HepG2 (cell line): ENCODE measurements around the gene ADGRB2. TPM values are rescaled to one million over a fixed set of nuclear protein-coding genes. Genes with fewer than 3 reads are reported as not detected.

ENCODE experiments used
- BRCA1 ChIP-seq: sonication (generic); formaldehyde crosslinking; IDR thresholded peaks from 2 replicates; pipeline ENCODE4 v1.4.0; 2020; ENCODE audit warnings: missing genetic modification reagents
- ELF3 ChIP-seq: IDR thresholded peaks from 2 replicates; pipeline ENCODE4 v1.6.1; 2016; ENCODE audit warnings: missing genetic modification reagents, missing compliant biosample characterization
- HMG20A ChIP-seq: IDR thresholded peaks from 2 replicates; pipeline ENCODE4 v1.6.1; 2016; ENCODE audit warnings: borderline replicate concordance
- JDP2 ChIP-seq: sonication (generic); formaldehyde crosslinking; IDR thresholded peaks from 2 replicates; pipeline ENCODE4 v1.8.1; 2022; ENCODE audit warnings: missing genetic modification reagents, borderline replicate concordance
- STAG1 ChIP-seq: sonication (generic); formaldehyde crosslinking; IDR thresholded peaks from 2 replicates; pipeline ENCODE4 v1.4.0; 2020; ENCODE audit warnings: missing genetic modification reagents
- SUZ12 ChIP-seq: fragments of 150-350 bp; IDR thresholded peaks from 2 replicates; pipeline ENCODE4 v1.6.1; 2014; ENCODE audit warnings: low read depth, low read length
- ZFP37 ChIP-seq: sonication (generic); formaldehyde crosslinking; IDR thresholded peaks from 2 replicates; pipeline ENCODE4 v1.4.0; 2020; ENCODE audit warnings: missing genetic modification reagents, borderline replicate concordance
- ZNF251 ChIP-seq: sonication (generic); formaldehyde crosslinking; IDR thresholded peaks from 2 replicates; pipeline ENCODE4 v1.9.0; 2021; ENCODE audit warnings: mild to moderate bottlenecking, missing genetic modification reagents
- ZNF260 ChIP-seq: sonication (generic); formaldehyde crosslinking; IDR thresholded peaks from 2 replicates; pipeline ENCODE4 v1.4.0; 2020; ENCODE audit warnings: missing genetic modification reagents, low read depth, mild to moderate bottlenecking, borderline replicate concordance
- ZNF33B ChIP-seq: sonication (generic); formaldehyde crosslinking; IDR thresholded peaks from 2 replicates; pipeline ENCODE4 v1.5.1; 2020; ENCODE audit warnings: mild to moderate bottlenecking, missing genetic modification reagents
- ZNF350 ChIP-seq: sonication (generic); formaldehyde crosslinking; IDR thresholded peaks from 2 replicates; pipeline ENCODE4 v1.4.0; 2020; ENCODE audit warnings: mild to moderate bottlenecking, low read depth, missing genetic modification reagents, borderline replicate concordance
- ZNF564 ChIP-seq: sonication (generic); formaldehyde crosslinking; IDR thresholded peaks from 2 replicates; pipeline ENCODE4 v1.8.1; 2023; ENCODE audit warnings: mild to moderate bottlenecking, missing genetic modification reagents
- ZNF615 ChIP-seq: sonication (generic); formaldehyde crosslinking; IDR thresholded peaks from 2 replicates; pipeline ENCODE4 v1.5.0; 2020; ENCODE audit warnings: mild to moderate bottlenecking, missing genetic modification reagents, borderline replicate concordance
- ZNF616 ChIP-seq: sonication (generic); formaldehyde crosslinking; IDR thresholded peaks from 2 replicates; pipeline ENCODE4 v1.5.0; 2020; ENCODE audit warnings: low read depth, mild to moderate bottlenecking, missing genetic modification reagents
- ZNF816 ChIP-seq: sonication (generic); formaldehyde crosslinking; IDR thresholded peaks from 2 replicates; pipeline ENCODE4 v1.8.0; 2022; ENCODE audit warnings: missing genetic modification reagents, mild to moderate bottlenecking, borderline replicate concordance
- polyA plus RNA-seq, 8 experiments: library from polyadenylated mRNA; depleted of rRNA in 3 of 8; stranded (reverse) in 7 of 8; unstranded in 1 of 8; fragments of >200 nt; fragmentation: Illumina TruSeq in 4 of 8; extraction: Trizol in 4 of 8; gene quantifications; 2 replicates each; pipeline versions ENCODE4 v1.2.1 to v1.2.3, GENCODE V29; 2011 to 2016; ENCODE audit warnings: low read depth in 4 of 8, missing spikeins in 1 of 8, mixed read lengths in 1 of 8; ENCODE audit not compliant: insufficient read depth in 1 of 8
- total RNA-seq, 5 experiments: library from RNA; depleted of rRNA; stranded (reverse); fragments of >200 nt; fragmentation: Illumina TruSeq; extraction: Trizol; gene quantifications; 2 replicates each; pipeline ENCODE4 v1.2.3, GENCODE V29; 2016; ENCODE audit warnings: low read depth in 1 of 5
- TF ChIP-seq, protein P1 (sequence below): sonication (generic); formaldehyde crosslinking; IDR thresholded peaks from 2 replicates; pipeline ENCODE4; 2020; ENCODE audit warnings: missing genetic modification reagents, mild to moderate bottlenecking, borderline replicate concordance
- TF ChIP-seq, protein P2 (sequence below): sonication (generic); formaldehyde crosslinking; IDR thresholded peaks from 2 replicates; pipeline ENCODE4 v1.5.0; 2020; ENCODE audit warnings: missing genetic modification reagents
- TF ChIP-seq, protein P3 (sequence below): sonication (generic); formaldehyde crosslinking; IDR thresholded peaks from 2 replicates; pipeline ENCODE4 v1.5.1; 2020; ENCODE audit warnings: missing genetic modification reagents, mild to moderate bottlenecking, borderline replicate concordance
- TF ChIP-seq, protein P4 (sequence below): sonication (generic); formaldehyde crosslinking; IDR thresholded peaks from 2 replicates; pipeline ENCODE4 v1.5.0; 2020; ENCODE audit warnings: mild to moderate bottlenecking, missing genetic modification reagents, moderate library complexity
- TF ChIP-seq, protein P5 (sequence below): sonication (generic); formaldehyde crosslinking; IDR thresholded peaks from 2 replicates; pipeline ENCODE4 v1.4.0; 2020; ENCODE audit warnings: mild to moderate bottlenecking, missing genetic modification reagents

ADGRB2 gene
- total and polyA plus RNA-seq, 2 of the 13 experiments (the other 11 are each of a cell fraction or from before 2014, with no cell fraction given), result 0.03 to 0.09 TPM

DNA sequence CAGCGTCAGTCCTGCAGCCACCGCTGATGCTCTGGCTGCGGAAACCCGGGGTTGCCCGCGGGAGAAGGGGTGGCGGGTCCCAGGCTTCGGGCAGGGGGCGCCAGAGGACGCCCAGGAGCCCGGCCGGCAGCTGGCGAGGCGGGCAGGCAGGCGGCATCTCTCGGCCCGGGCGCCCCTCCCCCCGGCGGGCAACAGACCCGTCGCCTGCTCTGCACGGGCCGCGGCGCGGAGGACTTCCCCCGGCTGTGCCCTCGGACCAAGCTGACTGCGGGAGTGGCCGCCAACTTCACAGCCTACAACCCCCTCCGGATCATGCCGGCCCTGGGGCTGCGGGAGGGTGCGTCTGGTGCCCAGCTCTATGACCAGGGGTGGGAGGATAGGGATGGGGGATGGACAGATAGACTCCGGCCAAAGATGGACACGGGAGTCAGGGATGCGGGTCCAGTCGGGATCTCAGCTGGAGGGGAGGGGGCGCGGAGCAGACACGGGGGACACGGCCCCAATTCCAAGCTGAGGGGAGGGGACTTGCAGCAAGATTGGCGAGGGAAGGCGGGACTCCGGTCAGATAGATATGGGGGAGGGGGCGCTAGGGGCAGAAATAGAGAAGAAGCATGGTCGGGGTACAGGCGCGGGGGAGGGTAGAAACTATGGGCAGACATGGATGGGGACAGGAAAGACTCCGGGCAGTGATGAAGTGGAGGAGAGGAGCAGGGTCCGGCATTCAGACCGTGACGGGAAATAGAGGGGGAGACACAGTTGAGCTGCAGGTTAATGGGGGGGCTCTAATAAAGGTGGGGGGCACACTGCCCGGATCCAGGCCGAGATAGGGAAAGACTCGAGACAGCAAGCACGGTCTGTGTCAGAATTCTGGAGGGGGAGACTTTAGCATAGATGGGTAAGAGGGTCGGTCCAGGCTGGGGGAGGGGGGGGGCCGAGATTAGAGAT, 1.1 kb downstream of the ADGRB2 start (continued):
- TF ChIP-seq ZNF350 (CRISPR knock-in tag) (no peak), ZNF251 (no peak), SUZ12 (0 out of 2 replicates have a peak, but pooled peaks have one; percentile 14), ZFP37 (CRISPR knock-in tag) (no peak), HMG20A (no peak), ZNF260 (no peak), ZNF616 (CRISPR knock-in tag) (no peak), STAG1 (CRISPR knock-in tag) (peak; percentile 50), ZNF816 (no peak), BRCA1 (CRISPR knock-in tag) (no peak), ZNF615 (no peak), ZNF33B (no peak), ZNF564 (CRISPR knock-in tag) (no peak), ELF3 (CRISPR knock-in tag) (no peak), JDP2 (CRISPR knock-in tag) (no peak)
- TF ChIP-seq, protein P1, sequence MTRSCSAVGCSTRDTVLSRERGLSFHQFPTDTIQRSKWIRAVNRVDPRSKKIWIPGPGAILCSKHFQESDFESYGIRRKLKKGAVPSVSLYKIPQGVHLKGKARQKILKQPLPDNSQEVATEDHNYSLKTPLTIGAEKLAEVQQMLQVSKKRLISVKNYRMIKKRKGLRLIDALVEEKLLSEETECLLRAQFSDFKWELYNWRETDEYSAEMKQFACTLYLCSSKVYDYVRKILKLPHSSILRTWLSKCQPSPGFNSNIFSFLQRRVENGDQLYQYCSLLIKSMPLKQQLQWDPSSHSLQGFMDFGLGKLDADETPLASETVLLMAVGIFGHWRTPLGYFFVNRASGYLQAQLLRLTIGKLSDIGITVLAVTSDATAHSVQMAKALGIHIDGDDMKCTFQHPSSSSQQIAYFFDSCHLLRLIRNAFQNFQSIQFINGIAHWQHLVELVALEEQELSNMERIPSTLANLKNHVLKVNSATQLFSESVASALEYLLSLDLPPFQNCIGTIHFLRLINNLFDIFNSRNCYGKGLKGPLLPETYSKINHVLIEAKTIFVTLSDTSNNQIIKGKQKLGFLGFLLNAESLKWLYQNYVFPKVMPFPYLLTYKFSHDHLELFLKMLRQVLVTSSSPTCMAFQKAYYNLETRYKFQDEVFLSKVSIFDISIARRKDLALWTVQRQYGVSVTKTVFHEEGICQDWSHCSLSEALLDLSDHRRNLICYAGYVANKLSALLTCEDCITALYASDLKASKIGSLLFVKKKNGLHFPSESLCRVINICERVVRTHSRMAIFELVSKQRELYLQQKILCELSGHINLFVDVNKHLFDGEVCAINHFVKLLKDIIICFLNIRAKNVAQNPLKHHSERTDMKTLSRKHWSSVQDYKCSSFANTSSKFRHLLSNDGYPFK (CRISPR knock-in tag), result no peak
- TF ChIP-seq, protein P2, sequence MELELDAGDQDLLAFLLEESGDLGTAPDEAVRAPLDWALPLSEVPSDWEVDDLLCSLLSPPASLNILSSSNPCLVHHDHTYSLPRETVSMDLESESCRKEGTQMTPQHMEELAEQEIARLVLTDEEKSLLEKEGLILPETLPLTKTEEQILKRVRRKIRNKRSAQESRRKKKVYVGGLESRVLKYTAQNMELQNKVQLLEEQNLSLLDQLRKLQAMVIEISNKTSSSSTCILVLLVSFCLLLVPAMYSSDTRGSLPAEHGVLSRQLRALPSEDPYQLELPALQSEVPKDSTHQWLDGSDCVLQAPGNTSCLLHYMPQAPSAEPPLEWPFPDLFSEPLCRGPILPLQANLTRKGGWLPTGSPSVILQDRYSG (CRISPR knock-in tag), result no peak
- TF ChIP-seq, protein P3, sequence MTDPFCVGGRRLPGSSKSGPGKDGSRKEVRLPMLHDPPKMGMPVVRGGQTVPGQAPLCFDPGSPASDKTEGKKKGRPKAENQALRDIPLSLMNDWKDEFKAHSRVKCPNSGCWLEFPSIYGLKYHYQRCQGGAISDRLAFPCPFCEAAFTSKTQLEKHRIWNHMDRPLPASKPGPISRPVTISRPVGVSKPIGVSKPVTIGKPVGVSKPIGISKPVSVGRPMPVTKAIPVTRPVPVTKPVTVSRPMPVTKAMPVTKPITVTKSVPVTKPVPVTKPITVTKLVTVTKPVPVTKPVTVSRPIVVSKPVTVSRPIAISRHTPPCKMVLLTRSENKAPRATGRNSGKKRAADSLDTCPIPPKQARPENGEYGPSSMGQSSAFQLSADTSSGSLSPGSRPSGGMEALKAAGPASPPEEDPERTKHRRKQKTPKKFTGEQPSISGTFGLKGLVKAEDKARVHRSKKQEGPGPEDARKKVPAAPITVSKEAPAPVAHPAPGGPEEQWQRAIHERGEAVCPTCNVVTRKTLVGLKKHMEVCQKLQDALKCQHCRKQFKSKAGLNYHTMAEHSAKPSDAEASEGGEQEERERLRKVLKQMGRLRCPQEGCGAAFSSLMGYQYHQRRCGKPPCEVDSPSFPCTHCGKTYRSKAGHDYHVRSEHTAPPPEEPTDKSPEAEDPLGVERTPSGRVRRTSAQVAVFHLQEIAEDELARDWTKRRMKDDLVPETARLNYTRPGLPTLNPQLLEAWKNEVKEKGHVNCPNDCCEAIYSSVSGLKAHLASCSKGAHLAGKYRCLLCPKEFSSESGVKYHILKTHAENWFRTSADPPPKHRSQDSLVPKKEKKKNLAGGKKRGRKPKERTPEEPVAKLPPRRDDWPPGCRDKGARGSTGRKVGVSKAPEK, result no peak
- TF ChIP-seq, protein P4, sequence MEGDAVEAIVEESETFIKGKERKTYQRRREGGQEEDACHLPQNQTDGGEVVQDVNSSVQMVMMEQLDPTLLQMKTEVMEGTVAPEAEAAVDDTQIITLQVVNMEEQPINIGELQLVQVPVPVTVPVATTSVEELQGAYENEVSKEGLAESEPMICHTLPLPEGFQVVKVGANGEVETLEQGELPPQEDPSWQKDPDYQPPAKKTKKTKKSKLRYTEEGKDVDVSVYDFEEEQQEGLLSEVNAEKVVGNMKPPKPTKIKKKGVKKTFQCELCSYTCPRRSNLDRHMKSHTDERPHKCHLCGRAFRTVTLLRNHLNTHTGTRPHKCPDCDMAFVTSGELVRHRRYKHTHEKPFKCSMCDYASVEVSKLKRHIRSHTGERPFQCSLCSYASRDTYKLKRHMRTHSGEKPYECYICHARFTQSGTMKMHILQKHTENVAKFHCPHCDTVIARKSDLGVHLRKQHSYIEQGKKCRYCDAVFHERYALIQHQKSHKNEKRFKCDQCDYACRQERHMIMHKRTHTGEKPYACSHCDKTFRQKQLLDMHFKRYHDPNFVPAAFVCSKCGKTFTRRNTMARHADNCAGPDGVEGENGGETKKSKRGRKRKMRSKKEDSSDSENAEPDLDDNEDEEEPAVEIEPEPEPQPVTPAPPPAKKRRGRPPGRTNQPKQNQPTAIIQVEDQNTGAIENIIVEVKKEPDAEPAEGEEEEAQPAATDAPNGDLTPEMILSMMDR, result peak; percentile 67
- TF ChIP-seq, protein P5, sequence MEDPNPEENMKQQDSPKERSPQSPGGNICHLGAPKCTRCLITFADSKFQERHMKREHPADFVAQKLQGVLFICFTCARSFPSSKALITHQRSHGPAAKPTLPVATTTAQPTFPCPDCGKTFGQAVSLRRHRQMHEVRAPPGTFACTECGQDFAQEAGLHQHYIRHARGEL, result no peak
